HG03442 (cell line): ENCODE data around the gene LMX1B.
"Not testable (repeated sequence)": the region's sequence is repeated elsewhere in the genome, so short reads cannot be mapped to it uniquely, and the experiment has no call there.

Experiments used
- ATAC-seq: cut with Tn5 transposase; IDR thresholded peaks from one replicate; pipeline ENCODE4 v1.9.1; 2021; ENCODE audit warnings: mild to moderate bottlenecking, moderate library complexity; ENCODE audit not compliant: unreplicated experiment

Gene LMX1B

DNA sequence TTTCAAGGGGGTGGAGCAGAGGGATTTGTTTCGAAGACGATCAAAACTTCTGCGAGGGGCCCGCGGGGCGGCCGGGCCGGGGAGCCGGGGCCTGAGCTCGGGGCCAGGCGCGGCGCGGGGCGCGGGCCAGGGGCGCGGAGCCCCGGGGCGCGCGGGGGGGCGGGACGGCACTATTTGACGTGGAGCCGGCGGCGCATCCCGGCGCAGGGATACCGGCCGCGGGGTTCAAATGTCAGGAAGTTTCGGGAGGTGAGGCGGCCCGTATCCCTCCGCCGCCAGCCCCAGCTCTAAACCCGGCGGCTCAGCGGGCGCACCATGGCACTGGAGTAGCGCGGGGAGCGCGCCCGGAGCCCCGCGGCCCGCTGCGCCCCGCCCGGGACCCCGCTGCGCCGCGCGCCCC lies at the start of gene LMX1B:
Gene LMX1B, plus strand, starts transcription at position 278 of the 400 bp plus-strand sequence. CDS start 522 bp downstream, outside the sequence.
- ATAC-seq = no peak

DNA sequence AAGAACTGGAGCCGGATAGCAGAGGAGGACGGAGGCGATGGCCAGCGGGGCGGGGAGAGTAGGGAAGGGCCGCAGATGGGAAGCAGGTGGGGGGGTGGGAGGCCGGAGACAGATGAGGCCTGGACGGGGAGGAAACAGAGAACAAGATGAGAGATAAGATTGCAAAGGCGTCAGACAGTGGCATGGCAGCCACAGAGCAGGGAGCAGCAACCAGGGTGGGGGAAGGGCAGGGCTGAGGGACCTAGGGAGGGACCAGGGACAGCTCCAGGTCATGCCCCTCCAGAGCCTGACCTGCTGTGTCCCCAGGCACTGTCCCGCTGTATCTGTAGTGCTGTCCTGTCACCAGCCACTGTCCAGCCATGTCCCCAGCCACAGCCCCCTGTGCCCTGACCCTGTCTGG lies 49.6 kb upstream of the LMX1B start:
- ATAC-seq = no peak

DNA sequence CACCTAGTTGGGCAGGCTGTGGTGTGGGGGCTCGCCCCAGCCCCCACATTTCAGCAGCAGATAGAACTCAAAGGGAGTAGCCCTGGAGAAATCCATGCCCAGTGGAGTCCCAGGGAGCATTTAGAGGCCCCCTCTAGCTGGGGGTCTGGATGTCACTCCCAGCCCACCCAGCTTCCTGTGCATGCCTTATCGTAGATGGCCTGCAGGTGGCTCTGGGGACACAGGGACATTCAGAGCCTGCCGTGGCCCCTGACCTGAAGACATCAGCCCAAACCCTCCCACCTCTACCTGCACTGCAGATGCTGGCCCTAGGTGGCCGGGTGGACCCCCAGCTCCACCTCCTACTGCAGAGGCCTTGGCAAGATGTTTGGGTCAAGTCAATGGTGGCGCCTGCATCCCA lies 49.0 kb upstream of the LMX1B start:
- ATAC-seq = no peak

DNA sequence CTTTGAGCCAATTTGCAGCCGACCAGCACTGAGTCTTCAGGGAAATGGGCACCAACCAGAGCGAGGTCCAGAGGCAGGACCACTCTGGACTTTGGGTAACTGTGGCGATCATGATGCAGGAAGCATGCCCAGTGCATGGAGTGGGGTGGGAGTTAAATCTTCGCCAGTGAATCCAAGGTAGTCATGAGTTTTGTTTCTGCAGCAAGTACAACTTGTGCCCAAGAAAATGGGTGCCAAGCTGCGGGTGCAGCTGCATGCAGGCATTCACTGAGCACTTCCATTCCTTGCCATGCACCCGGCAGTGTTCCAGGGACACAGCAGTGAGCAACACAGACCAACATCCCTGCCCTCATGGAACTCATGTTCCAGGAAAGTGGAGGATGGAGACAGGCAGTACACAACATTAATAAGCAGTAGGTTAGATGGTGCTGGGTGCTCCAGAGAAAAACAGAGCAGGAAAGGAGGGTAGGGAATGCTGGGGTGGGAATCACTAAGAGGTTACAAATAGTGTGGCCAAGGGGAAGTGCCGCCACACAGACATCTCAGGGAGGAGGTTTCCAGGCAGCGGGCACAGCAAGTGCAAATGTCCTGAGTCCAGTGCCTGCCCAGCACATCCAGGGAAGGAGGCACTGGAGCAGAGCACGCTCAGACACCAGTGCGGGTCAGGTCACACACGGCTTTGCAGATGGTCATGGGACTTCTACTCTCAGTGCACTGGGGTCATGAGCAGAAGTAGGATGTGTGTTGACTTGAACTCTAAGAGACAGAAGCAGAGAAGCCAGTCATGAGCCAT lies 48.2 kb upstream of the LMX1B start:
- ATAC-seq = no peak

DNA sequence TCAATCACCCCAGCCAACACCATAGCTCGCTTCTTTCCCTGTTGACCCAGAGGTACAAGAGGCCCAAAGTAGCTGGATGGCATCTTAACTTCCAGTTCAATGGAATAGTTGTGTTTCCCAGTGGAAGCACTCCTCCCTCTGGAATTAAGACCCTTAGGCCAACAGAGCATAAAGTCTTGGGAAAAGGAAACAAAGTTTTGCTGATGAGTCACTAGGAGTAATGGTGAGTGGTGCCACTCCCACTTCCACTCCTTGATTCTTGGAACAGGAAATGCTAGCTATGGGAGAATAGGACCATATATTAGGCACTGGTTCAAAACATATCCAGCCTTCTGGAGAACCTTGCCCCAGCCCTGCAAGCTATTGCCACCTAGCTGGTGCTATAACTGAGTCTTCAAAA lies 44.7 kb upstream of the LMX1B start:
- no peak for ATAC-seq

DNA sequence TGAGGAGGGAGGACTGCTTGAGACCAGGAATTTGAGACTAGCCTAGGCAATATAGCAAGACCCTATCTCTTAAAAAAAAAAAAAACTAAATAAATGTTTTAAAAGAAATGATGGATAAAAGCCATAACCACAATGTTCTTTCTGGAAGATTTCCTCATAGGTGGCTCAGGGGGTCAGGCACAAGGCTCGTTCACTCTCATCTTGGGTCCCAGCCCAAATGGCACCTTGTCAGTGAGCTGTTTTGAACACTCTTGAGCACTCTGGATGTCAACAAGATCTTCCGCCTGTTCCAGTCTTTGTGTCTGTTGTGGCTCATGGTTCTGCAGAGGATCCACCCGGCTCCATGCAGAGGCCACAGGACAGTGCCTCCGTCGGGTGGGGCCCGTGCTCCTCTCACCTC lies 35.7 kb upstream of the LMX1B start:
- no peak for ATAC-seq

DNA sequence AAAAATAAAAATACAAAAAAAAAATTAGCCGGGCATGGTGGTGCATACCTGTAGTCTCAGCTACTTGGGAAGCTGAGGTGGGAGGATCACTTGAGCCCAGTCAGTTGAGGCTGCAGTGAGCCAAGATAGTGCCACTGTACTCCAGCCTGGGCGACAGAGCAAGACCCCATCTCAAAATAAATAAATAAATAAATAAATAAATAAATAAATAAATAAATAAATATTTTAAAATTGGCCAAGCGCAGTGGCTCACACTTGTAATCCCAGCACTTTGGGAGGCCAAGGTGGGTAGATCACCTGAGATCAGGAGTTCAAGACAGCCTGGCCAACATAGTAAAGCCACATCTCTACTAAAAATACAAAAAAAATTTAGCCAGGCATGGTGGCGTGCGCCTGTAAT lies 33.4 kb upstream of the LMX1B start:
- not testable (repeated sequence) for ATAC-seq

DNA sequence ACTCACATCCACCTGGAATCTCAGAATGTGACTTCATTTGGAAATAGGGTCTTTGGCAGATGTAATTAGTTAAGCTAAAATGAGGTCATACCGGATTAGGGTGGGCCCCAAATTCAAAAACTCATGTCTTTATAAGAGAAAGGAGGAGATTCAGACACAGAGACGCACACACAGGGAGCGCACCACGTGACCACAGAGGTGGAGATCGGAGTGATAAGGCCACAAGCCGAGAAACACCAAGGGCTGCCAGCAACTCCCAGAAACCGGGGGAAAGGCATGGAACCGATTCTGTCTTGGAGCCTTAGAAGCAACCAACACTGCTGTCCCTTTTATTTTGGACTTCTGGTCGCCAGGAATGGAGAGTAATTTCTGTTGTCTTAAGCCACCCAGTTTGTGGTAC lies 31.8 kb upstream of the LMX1B start:
- no peak for ATAC-seq

DNA sequence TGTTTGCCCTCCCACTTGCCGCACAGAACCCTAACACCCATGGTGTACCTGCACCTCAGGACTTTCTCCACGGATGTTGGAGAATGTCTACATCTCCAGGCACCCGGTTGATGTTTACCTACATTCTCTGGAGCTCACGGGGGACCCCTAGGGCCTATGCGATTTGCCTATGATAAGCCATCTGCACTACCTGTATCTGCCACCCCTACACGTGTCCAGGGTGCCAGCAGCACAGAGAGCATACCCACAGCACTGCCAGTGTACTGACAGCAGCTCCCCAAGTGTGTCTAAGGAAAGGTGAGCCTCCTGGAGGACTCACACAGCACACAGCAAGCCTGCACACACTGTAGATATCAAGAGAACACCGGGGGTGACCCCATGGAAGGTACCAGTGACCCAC lies 31.3 kb upstream of the LMX1B start:
- ATAC-seq = no peak

DNA sequence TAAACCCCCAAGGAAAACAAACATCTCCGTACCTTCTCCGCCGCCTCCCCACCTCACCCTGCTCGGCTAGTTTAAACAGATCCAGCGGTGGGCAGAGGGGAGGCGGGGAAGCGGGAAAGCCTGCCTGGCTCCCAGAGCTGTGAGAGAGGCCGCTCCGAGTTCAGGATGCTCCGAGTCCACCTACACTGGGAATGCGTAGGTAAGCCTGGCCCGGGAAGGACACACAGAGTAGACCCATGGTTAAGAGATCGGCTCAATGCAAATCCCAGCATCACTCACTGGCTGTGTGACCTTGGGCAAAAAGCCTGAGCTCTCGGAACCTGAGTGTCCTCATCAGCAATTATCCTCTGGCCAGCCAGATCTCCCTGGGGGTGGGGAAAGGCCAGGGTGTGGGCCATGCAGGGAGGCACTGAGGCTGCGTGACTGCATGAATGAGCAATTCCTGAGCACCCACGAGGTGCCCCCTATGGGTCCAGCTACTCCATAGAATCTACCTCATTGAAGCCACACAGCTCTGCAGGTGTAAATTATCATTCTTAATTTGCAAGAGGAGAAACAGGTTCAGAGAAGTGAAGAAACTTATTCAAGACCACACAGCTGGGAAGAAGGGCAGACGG lies 30.5 kb upstream of the LMX1B start:
- no peak for ATAC-seq

DNA sequence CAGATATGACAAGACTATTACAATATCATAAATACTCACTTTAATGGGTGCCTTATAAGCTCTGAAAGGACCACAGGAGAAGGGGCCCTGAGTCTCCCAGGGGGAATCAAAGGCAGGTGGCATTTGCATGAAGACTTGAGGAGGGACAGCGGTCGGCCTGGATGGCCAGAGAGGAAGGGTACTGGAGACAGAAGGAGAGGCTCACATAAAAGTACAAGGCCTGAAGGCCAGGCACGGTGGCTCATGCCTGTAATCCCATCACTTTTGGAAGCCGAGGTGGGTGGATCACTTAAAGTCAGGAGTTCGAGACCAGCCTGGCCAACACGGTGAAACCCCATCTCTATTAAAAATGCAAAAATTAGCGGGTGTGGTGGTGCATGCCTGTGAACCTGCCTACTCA lies 29.1 kb upstream of the LMX1B start:
- ATAC-seq = no peak

DNA sequence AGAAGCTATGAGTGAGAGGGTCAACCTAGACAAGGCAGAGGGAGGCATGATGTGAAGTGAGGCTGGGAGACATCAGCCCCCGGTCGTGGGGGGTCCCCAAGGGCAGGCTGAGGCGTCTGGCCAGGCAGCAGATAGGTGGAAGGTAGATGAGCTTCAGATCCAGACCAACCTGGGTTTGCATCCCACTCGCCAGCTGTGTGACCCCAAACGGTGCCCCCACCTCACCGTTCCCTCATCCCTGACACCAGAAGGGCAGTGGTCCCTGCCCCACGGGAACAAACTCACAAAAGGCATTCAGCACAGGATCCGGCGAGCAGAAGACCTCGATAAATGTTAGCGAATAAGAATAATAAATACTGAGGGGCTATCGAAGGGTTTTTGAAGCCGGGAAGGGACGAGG lies 27.5 kb upstream of the LMX1B start:
- ATAC-seq = no peak

DNA sequence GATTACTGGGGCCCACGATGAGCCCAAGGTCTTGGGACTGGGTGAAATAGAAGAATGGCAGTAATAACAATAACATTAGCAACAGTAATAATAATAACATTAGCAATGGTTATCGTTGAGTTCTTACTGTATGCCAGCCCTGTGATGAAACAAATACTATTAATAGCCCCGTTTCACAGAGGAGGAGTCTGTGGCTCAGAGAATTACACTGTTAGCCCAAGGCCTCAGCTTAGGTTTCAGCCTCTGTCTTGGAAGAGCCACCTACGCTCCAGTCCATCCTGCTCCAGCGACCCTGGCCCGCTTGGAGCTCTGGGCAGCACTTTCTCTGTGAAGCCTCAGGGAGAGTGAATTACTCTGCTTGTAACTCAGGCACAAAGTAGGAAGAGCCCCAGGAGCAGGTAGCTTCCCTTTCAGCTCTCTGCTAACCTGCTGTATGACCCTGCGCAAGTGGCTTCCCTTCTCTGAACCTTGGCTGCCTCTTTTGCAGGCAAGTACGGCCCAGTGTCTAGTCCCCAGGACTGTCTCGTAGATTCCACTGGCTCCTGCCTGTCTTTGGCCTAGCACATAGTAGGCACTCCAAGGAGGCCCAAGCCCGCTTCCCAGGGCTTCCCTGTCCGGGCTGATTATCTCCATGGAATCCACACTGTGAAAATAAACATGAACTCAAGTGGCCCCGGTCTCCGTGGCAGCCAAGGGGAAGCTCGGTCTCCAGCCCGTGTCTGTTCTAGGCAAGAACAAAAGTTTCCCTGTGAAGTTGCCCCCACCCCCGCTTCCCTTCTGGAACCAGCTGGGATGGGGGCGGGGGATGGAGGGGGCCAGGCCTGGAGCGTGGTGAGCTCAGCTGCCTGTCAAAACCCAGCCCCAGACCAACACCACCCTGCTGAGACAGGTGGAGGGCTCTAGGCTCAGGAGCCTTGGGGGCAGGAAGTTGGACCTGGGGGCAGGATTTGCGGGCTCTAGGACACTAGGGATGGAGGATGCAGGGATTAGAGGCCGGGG lies 26.2 kb upstream of the LMX1B start:
- ATAC-seq = no peak

DNA sequence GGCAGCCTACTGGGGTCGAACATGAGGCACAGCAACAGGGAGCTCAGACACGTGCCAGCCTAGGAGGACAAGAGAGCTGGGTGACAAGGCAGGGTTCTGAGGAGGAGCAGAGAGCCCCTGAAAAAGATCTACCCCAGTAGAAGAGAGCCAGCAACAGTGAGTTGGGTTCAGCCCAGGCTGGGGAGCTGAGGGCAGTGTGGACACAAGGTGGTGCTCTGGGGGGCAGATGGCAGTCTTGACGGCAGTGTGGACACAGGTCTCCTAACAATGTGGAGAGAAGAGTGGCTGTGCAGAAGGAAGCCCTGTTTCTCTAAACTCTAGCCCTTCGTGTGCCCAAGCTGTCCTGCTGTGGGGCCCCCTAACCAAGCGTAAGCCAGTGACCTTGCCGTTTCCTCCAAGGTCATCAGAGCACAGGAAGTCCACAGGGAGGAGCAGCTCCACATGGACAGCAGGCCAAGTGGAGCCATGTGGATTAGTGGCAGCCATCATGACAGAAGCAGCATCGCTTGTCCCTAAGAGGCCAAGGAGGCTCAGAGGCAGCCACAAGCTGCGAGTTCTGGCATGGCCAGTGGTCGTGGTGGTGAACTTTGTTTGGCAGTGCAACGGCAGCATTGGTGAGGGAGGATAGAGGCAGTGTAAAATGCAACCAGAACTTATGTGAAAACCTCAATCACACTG lies 25.1 kb upstream of the LMX1B start:
- no peak for ATAC-seq

DNA sequence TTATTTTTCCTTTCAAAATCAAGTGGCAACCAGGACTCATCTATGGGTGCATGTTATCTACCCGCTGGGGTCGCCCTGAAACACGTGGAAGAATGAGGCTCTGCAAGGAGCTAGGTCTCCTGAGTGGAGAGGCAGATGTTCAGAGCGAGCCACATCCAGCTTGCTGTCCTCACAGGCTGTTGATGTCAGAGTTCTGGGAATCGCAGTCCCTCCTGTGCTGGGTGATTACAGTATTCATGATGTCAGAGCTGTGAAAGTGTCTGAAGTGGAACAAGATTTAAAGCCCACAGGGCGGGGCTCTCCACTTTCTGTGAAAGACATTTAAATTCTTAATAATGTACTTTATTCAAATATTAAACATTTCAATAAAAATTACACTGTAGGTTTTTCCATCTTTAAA lies 24.4 kb upstream of the LMX1B start:
- no peak for ATAC-seq

DNA sequence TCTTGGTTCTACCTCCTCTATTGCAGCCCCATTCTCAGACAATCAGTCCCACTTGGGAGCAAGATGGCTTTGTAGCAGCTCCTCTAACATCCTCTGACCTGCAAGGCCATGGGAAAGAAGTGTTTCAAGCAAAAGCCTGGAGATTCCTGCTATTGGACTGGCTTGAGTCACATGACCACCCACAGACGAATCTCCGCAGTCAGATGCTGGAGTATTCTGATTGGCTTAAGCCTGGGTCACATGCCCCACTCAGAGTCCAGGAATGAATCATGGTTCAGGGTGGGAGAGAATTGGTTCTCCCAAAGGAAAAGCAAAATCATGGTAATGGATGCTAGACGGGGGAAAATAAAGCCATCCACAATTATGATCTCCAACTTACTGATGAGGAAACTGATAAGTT lies 22.6 kb upstream of the LMX1B start:
- ATAC-seq = no peak

DNA sequence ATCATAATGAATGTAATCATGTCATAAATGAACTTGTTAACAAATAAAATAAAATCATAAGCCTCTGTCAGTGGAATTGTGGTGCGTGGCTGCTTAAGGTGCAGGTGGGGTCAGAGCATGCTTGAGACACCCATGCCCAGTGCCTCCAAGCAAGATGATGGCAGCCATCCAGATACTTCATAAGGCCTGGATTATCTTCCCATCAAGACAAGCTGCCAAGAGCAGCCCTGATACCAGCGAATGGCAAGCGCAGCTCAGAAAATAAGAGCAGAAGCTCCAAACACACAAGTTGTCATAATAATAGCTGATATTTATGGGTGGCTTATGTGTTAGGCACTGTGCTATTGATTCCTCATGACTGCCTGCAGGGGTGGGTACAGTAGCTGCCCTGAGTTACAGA lies 21.8 kb upstream of the LMX1B start:
- ATAC-seq = no peak

DNA sequence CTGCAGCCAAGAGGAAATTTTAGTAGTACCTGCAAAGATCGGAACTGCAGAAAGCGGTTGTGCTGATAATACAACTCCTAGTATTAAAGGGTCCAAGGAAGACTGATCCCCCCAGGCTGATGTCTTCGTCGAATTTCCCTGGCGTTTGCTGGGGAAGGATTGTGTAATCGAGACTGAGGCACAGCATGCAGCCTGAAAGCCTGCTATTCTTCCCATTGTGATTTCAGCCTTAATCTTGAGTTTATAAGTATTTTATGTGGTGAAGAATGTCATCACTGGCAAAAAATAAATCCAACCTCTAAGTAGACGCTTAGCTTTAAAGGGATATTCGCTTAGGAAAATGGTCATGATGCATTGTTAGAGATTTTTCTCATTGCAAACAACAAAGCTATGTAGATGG lies 21.3 kb upstream of the LMX1B start:
- ATAC-seq = no peak

DNA sequence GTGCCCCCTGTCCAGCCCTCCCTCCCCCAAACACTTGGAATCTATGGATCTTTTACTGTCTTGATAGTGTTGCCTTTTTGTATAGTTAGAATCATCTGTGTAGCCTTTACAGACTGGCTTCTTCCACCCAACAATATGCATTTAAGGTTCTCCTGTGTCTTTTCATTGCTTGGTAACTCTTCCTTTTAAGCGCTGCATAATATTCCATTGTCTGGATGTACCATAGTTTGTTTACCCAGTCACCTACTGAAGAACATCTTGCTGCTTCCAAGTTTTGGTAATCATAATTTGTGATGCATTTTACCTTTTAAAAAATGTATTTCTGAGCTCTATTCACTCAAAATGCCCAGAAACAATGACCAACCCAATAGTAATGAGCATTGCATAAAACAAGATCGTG lies 17.7 kb upstream of the LMX1B start:
- ATAC-seq = no peak

DNA sequence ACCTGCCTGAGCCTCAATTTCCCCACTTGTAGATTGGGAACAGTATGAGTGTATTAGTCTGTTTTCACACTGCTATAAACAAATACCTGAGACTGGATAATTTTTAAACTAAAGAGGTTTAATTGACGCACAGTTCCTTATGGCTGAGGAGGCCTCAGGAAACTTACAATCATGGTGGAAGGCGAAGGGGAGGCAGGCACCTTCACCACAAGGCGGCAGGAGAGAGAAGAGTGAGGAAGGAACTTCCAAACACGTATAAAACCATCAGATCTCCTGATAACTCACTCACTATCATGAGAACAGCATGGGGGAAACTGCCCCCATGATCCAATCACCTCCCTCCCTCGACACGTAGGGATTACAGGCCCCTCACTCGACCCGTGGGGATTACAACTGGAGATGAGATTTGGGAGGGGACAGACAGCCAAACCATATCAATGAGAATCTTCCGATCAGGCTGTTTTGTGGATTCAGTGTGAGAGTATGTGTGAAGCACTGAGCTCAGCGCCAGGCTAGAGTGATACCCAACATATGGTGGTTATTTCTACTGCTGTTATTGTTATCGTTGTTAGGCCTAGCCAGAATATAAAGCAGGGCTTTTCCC lies 14.6 kb upstream of the LMX1B start:
- ATAC-seq = no peak
